Fibroblast of lung (primary cell): ENCODE results near the gene ARIH2. TPM values are rescaled to one million over a fixed set of nuclear protein-coding genes. Genes with fewer than 3 reads are reported as not detected.

Experiments used
- DNase-seq, 2 donors: peaks; one replicate each; pipeline versions ENCODE4 v3.0.0 to v3.0.0-alpha.2; 2010; ENCODE audit warnings: low read depth in 2 of 2
- H2AFZ ChIP-seq: 2 replicates; pipeline ENCODE4 v1.5.1; 2012; ENCODE audit warnings: low read length, control low read depth, inconsistent platforms
- H3K27ac ChIP-seq: 2 replicates; pipeline ENCODE4 v1.5.1; 2011; ENCODE audit warnings: low read length, control low read depth; ENCODE audit not compliant: insufficient read depth
- H3K27me3 ChIP-seq: 2 replicates; pipeline ENCODE4 v1.5.1; 2011; ENCODE audit warnings: mild to moderate bottlenecking, low read length; ENCODE audit not compliant: control insufficient read depth, insufficient read depth
- H3K36me3 ChIP-seq: 2 replicates; pipeline ENCODE4 v1.5.1; 2011; ENCODE audit warnings: low read length; ENCODE audit not compliant: control insufficient read depth, insufficient read depth
- H3K4me1 ChIP-seq: 2 replicates; pipeline ENCODE4 v1.5.1; 2011; ENCODE audit warnings: low read length; ENCODE audit not compliant: control insufficient read depth, insufficient read depth; ENCODE audit errors: extremely low read depth
- H3K4me2 ChIP-seq: 2 replicates; pipeline ENCODE4 v1.5.1; 2011; ENCODE audit warnings: low read length, control low read depth; ENCODE audit not compliant: insufficient read depth; ENCODE audit errors: extremely low read depth
- H3K4me3 ChIP-seq, 4 experiments: fragments of 200-600 bp in 1 of 4; sonication (generic) in 1 of 4; replicated peaks in 1 of 4; 2 replicates each; pipeline ENCODE4 v1.5.1; 2011 to 2016; ENCODE audit warnings: low read length in 4 of 4, low read depth in 3 of 4, mild to moderate bottlenecking in 3 of 4, control low read depth in 2 of 4, inconsistent platforms in 1 of 4, mixed read lengths in 1 of 4; ENCODE audit not compliant: insufficient read depth in 1 of 4; ENCODE audit errors: control extremely low read depth in 1 of 4
- H3K79me2 ChIP-seq: 2 replicates; pipeline ENCODE4 v1.5.1; 2012; ENCODE audit warnings: mild to moderate bottlenecking, low read length, inconsistent platforms; ENCODE audit not compliant: control insufficient read depth, insufficient read depth
- H3K9ac ChIP-seq: 2 replicates; pipeline ENCODE4 v1.5.1; 2011; ENCODE audit warnings: mild to moderate bottlenecking, low read length, control low read depth; ENCODE audit not compliant: insufficient read depth
- H3K9me3 ChIP-seq: 2 replicates; pipeline ENCODE4 v1.5.1; 2012; ENCODE audit warnings: low read depth, low read length; ENCODE audit not compliant: control insufficient read depth, insufficient read depth
- H4K20me1 ChIP-seq: 2 replicates; pipeline ENCODE4 v1.5.1; 2011; ENCODE audit warnings: low read length; ENCODE audit not compliant: control insufficient read depth, insufficient read depth; ENCODE audit errors: extremely low read depth
- EZH2 ChIP-seq: IDR thresholded peaks from 2 replicates; pipeline ENCODE4 v1.5.1; 2012; ENCODE audit warnings: low read length, control low read depth, mild to moderate bottlenecking; ENCODE audit errors: missing control alignments
- polyA plus RNA-seq, 2 donors: library from polyadenylated mRNA; depleted of rRNA in 1 of 2; stranded (reverse) in 1 of 2; unstranded in 1 of 2; fragments of >200 nt; gene quantifications; 2 replicates each; pipeline ENCODE4 v1.2.1, GENCODE V29; 2011 to 2012; ENCODE audit warnings: missing spikeins in 1 of 2
- total RNA-seq: library from RNA; depleted of rRNA; stranded (reverse); fragments of >200 nt; gene quantifications from 2 replicates; pipeline ENCODE4 v1.2.1, GENCODE V29; 2014
- TF ChIP-seq, protein P1 (sequence below), 2 donors: IDR thresholded peaks in 1 of 2; conservative IDR thresholded peaks in 1 of 2; 1 replicate in 1 of 2; 2 replicates in 1 of 2; pipeline ENCODE4 v1.5.1; 2011 to 2012; ENCODE audit warnings: low read length in 2 of 2, control low read depth in 1 of 2, inconsistent platforms in 1 of 2, low read depth in 1 of 2, mild to moderate bottlenecking in 1 of 2

The ARIH2 gene
- total and polyA plus RNA-seq, 2 donors (not counting 1 experiment from before 2014, with no cell fraction given) = 71.4 to 91.7 TPM

DNA sequence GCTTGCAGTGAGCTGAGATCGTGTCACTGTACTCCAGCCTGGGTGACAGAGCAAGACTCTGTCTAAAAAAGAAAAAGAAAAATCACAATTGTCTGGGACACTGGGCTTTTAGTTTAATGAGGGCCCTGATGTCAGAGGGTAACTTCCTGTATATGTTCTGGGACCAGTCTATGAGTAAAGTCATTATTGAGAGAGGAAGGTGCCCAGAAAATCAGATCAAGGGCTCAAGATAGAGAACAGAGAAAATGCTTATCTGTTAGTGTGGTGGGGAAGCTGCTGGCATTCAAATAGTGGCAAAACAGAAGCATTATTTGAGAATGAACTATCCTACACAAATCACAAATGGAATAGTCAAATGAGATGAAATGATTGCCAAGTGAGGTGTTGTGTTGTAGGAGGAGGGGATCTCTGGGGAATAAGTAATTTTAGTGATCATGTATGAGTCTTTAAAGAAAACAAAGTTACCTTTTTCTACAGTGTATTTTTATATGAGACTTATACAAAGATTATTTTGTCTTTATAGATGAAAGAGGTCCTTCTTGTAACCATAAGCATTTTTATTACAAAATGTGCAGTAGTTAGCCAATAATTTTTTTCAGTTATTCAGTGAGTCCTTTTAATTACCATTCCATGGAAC is 13.4 kb downstream of the ARIH2 start:
- Histone ChIP-seq H3K27me3 (no peaks in the 10 kb centered on the region), H3K4me3 (no peak overlapping the region), H3K9ac (no peak overlapping the region), H2AFZ (no peak overlapping the region), H3K4me1 (peaks cover 4% of the 10 kb centered on the region), H3K9me3 (no peaks in the 10 kb centered on the region), H3K4me2 (no peak overlapping the region), H3K27ac (no peak overlapping the region), H3K79me2 (peaks cover 68% of the 10 kb centered on the region), H4K20me1 (no peaks in the 10 kb centered on the region), H3K36me3 (peaks cover 2% of the 10 kb centered on the region)
- TF ChIP-seq, protein P1, sequence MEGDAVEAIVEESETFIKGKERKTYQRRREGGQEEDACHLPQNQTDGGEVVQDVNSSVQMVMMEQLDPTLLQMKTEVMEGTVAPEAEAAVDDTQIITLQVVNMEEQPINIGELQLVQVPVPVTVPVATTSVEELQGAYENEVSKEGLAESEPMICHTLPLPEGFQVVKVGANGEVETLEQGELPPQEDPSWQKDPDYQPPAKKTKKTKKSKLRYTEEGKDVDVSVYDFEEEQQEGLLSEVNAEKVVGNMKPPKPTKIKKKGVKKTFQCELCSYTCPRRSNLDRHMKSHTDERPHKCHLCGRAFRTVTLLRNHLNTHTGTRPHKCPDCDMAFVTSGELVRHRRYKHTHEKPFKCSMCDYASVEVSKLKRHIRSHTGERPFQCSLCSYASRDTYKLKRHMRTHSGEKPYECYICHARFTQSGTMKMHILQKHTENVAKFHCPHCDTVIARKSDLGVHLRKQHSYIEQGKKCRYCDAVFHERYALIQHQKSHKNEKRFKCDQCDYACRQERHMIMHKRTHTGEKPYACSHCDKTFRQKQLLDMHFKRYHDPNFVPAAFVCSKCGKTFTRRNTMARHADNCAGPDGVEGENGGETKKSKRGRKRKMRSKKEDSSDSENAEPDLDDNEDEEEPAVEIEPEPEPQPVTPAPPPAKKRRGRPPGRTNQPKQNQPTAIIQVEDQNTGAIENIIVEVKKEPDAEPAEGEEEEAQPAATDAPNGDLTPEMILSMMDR (conservative IDR thresholded peaks at IDR 0.05 in 1 of 2, IDR thresholded peaks at IDR 0.05 in 1 of 2; ENCODE audit: low read depth in 1 of 2, low read length in 2 of 2) = no peak
- TF ChIP-seq EZH2 = no peak
- no peak for DNase-seq

DNA sequence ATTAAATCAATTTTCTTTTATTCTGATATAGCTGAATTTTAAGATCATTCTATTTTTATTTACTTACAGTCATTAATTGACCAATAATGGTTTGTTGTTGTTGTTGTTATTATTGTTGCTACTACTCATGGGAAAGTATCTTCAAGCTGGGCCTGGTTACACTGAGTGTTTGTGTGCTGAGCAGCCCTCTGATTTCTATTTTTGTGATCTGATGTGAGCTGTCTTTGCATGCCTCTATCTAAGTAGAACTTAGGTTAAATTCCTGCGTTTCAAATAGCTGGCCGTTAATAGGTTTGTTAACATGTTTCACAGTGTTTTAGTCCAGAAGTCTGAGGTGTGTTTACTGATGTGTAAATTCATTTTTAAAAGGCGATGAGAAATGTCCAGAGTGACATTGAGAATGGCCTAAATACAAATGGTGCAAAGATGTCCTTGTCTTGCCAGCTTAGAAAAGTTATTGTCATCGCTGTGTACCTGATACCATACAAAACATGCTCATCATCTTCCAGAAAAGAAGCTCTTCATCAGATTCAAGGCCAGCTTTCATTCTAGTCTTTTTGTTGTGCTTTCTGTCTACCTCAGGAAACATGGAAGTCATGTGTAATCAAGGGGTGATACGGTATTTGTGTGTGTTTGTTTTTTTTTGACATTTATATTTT is 15.8 kb downstream of the ARIH2 start:
- Histone ChIP-seq H3K4me2 (no peak overlapping the region), H2AFZ (no peak overlapping the region), H3K79me2 (peaks cover 52% of the 10 kb centered on the region), H3K36me3 (peaks cover 2% of the 10 kb centered on the region), H3K4me1 (no peaks in the 10 kb centered on the region), H4K20me1 (no peaks in the 10 kb centered on the region), H3K27me3 (no peaks in the 10 kb centered on the region), H3K9me3 (no peaks in the 10 kb centered on the region), H3K9ac (no peak overlapping the region), H3K27ac (no peak overlapping the region), H3K4me3 (no peak overlapping the region)
- TF ChIP-seq, protein P1 (conservative IDR thresholded peaks at IDR 0.05 in 1 of 2, IDR thresholded peaks at IDR 0.05 in 1 of 2; ENCODE audit: low read depth in 1 of 2, low read length in 2 of 2) = no peak
- TF ChIP-seq EZH2 = no peak
- DNase-seq = no peak

DNA sequence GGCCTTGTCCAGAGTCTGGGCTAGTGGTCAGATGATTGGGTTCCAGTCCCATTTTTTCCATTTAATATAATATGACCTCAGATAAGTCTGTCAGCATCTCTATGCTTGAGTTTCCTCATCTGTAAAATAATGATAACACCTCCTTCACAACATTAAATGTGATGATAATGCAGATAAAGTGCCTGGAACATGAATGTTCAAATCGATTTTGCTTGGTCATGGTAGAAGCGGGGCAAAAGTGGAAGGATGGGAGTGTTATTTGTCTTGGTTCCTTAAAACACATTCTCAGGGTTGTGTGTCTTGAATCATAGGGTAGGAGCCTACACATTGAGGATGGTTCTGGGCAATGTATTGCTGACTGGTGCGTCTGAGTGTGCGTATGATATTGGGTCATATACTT is 16.9 kb downstream of the ARIH2 start:
- H3K4me3 ChIP-seq = no peak overlapping the region
- H3K27ac ChIP-seq = no peak overlapping the region
- H3K79me2 ChIP-seq = peaks cover 42% of the 10 kb centered on the region
- H4K20me1 ChIP-seq = no peaks in the 10 kb centered on the region
- H3K4me1 ChIP-seq = no peaks in the 10 kb centered on the region
- TF ChIP-seq, protein P1 (conservative IDR thresholded peaks at IDR 0.05 in 1 of 2, IDR thresholded peaks at IDR 0.05 in 1 of 2; ENCODE audit: low read depth in 1 of 2, low read length in 2 of 2) = no peak
- no peak for TF ChIP-seq EZH2
- peaks cover 2% of the 10 kb centered on the region for H3K36me3 ChIP-seq
- no peaks in the 10 kb centered on the region for H3K9me3 ChIP-seq
- H2AFZ ChIP-seq = no peak overlapping the region
- H3K4me2 ChIP-seq = no peak overlapping the region
- H3K27me3 ChIP-seq = no peaks in the 10 kb centered on the region
- H3K9ac ChIP-seq = no peak overlapping the region
- DNase-seq = no peak
